ENCODE measurements around the gene MOG.
A peak's percentile ranks its signal among the peaks of the same experiment; 100 is the strongest.

The MOG gene

DNA sequence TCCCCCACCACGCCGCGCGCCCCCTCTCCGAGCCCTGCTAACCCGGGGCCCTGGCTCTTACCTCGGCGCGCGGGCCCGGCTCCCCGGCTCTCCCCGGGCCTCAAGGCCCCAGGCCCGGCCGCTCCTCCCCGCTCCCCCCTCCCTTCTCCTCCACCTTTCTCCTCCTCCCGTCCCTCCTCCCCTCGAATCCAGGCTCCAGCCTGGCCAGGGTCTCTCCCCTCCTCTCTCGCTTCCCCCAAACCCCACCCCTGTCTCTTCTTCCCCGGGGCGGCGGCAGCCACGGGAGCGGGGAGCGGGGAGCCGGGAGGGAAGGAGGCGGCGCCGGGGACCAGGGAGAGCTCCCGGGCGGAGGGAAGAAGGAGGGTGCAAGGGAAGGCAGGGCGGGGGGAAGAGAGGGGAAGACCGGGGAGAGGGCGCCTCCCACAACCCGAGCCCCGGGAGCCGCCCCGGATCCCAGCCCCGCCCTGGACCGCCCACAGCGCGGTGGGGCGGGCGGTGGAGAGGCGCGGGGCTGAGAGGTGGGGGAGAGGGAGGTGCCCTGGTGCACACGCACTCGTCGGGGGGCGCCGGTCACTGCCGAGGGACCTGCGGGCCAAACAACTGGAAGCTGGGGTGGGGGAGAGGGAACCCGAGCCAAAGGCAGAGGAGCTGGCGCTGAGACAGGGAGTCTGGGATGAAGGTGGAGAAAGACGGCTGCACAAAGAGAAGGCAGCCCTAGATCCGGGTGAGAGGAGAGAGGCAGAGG is 23.9 kb upstream of the MOG start, which contains the start of gene GABBR1:
TSS of gene GABBR1 (minus strand) at position 395 of the 745 bp plus-strand sequence. CDS start 798 bp downstream, outside the sequence.
- TF ChIP-seq, protein P1, sequence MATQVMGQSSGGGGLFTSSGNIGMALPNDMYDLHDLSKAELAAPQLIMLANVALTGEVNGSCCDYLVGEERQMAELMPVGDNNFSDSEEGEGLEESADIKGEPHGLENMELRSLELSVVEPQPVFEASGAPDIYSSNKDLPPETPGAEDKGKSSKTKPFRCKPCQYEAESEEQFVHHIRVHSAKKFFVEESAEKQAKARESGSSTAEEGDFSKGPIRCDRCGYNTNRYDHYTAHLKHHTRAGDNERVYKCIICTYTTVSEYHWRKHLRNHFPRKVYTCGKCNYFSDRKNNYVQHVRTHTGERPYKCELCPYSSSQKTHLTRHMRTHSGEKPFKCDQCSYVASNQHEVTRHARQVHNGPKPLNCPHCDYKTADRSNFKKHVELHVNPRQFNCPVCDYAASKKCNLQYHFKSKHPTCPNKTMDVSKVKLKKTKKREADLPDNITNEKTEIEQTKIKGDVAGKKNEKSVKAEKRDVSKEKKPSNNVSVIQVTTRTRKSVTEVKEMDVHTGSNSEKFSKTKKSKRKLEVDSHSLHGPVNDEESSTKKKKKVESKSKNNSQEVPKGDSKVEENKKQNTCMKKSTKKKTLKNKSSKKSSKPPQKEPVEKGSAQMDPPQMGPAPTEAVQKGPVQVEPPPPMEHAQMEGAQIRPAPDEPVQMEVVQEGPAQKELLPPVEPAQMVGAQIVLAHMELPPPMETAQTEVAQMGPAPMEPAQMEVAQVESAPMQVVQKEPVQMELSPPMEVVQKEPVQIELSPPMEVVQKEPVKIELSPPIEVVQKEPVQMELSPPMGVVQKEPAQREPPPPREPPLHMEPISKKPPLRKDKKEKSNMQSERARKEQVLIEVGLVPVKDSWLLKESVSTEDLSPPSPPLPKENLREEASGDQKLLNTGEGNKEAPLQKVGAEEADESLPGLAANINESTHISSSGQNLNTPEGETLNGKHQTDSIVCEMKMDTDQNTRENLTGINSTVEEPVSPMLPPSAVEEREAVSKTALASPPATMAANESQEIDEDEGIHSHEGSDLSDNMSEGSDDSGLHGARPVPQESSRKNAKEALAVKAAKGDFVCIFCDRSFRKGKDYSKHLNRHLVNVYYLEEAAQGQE (IDR thresholded peaks at IDR 0.05; ENCODE audit: insufficient replicate concordance, low read depth) = peak; percentile 62
- no peak for TF ChIP-seq POLR2AphosphoS5 (IDR thresholded peaks at IDR 0.05; ENCODE audit: low read depth)
- peaks cover 52% of the 10 kb centered on the region for H3K27me3 ChIP-seq (ENCODE audit: insufficient read depth, poor library complexity, severe bottlenecking)
- peak in 1 of 2 experiments; percentile 14 for DNase-seq (ENCODE audit: low read depth in 1 of 2, low spot score in 1 of 2)
- H3K4me3 ChIP-seq (replicated peaks; ENCODE audit: insufficient read depth, low read length) = peak within 1 kb of the TSS; percentile 28
- no peak within 1 kb of the TSS for H3K27ac ChIP-seq (replicated peaks)

DNA sequence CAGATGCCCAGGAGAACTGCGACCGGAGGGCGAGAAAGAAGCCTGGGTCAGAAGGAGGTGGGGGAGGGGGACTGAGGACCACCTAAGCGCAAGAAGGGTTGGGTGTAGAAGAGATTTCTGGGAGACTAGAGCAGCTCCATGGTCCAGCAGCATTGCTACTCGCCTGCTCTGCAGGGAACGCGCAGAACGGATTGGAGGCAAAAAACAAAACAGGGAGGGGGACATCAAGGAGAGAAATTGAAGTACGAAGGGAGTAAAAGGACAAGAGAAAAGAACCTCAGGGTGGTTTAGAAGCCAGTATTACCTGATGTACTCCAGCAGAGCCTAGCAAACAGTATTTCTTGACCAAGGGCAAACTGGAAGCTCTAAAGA is 23.4 kb upstream of the MOG start:
- no peak for TF ChIP-seq POLR2AphosphoS5 (IDR thresholded peaks at IDR 0.05; ENCODE audit: low read depth)
- TF ChIP-seq, protein P1 (IDR thresholded peaks at IDR 0.05; ENCODE audit: insufficient replicate concordance, low read depth) = no peak
- no peak for TF ChIP-seq GABPA (IDR thresholded peaks at IDR 0.05; ENCODE audit: low read depth)
- TF ChIP-seq, protein P2, sequence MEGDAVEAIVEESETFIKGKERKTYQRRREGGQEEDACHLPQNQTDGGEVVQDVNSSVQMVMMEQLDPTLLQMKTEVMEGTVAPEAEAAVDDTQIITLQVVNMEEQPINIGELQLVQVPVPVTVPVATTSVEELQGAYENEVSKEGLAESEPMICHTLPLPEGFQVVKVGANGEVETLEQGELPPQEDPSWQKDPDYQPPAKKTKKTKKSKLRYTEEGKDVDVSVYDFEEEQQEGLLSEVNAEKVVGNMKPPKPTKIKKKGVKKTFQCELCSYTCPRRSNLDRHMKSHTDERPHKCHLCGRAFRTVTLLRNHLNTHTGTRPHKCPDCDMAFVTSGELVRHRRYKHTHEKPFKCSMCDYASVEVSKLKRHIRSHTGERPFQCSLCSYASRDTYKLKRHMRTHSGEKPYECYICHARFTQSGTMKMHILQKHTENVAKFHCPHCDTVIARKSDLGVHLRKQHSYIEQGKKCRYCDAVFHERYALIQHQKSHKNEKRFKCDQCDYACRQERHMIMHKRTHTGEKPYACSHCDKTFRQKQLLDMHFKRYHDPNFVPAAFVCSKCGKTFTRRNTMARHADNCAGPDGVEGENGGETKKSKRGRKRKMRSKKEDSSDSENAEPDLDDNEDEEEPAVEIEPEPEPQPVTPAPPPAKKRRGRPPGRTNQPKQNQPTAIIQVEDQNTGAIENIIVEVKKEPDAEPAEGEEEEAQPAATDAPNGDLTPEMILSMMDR (IDR thresholded peaks at IDR 0.05; ENCODE audit: insufficient read depth, low read length) = no peak
- TF ChIP-seq SPI1 (IDR thresholded peaks at IDR 0.05; ENCODE audit: borderline replicate concordance, low read depth) = no peak
- DNase-seq (ENCODE audit: low read depth in 1 of 2, low spot score in 1 of 2) = no peak
- Histone ChIP-seq H3K27me3 (ENCODE audit: insufficient read depth, poor library complexity, severe bottlenecking) (peaks cover 48% of the 10 kb centered on the region), H3K4me3 (replicated peaks; ENCODE audit: insufficient read depth, low read length) (peak overlapping the region; percentile 28), H3K27ac (replicated peaks) (no peak overlapping the region)

DNA sequence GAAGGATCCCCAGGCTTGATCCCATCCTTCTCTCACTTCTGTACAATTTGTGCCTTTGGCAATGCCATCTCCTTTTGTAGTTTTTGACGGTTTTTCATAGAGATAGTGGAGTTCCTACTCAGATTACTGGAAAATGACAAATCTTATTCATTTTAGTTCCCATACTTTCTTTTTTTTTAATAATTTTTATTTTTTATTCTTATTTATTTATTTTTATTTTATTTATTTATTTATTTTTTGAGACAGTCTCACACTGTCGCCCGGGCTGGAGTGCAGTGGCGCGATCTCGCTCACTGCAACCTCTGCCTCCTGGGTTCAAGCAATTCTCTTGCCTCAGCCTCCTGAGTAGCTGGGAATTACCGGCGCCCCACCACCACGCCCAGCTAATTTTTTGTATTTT is 19.6 kb upstream of the MOG start:
- H3K4me3 ChIP-seq (replicated peaks; ENCODE audit: insufficient read depth, low read length) = no peak overlapping the region
- peaks cover 16% of the 10 kb centered on the region for H3K27me3 ChIP-seq (ENCODE audit: insufficient read depth, poor library complexity, severe bottlenecking)
- no peak overlapping the region for H3K27ac ChIP-seq (replicated peaks)
- no peak for DNase-seq (ENCODE audit: low read depth in 1 of 2, low spot score in 1 of 2)
- TF ChIP-seq GABPA (IDR thresholded peaks at IDR 0.05; ENCODE audit: low read depth) (no peak), POLR2AphosphoS5 (IDR thresholded peaks at IDR 0.05; ENCODE audit: low read depth) (no peak), SPI1 (IDR thresholded peaks at IDR 0.05; ENCODE audit: borderline replicate concordance, low read depth) (no peak)
- TF ChIP-seq, protein P2 (IDR thresholded peaks at IDR 0.05; ENCODE audit: insufficient read depth, low read length) = no peak
- TF ChIP-seq, protein P1 (IDR thresholded peaks at IDR 0.05; ENCODE audit: insufficient replicate concordance, low read depth) = no peak

Measured in HL-60 (cell line).